Ascending aorta (tissue), 2 donors: ENCODE data around the gene STEAP3. TPM values are rescaled to one million over a fixed set of nuclear protein-coding genes. Genes with fewer than 3 reads are reported as not detected.

ENCODE experiments used
- DNase-seq, 2 donors: peaks; one replicate each; pipeline ENCODE4 v3.0.0-alpha.2; 2019; ENCODE audit warnings: low spot score in 2 of 2
- H3K27ac ChIP-seq, 2 donors: fragments of 200-600 bp; sonication (generic); one replicate each; pipeline ENCODE4 v1.5.1; 2016 to 2017; ENCODE audit warnings: mild to moderate bottlenecking in 1 of 2
- H3K27me3 ChIP-seq: fragments of 200-600 bp; sonication (generic); one replicate; pipeline ENCODE4 v1.5.1; 2017
- H3K36me3 ChIP-seq, 2 donors: fragments of 200-600 bp; sonication (generic); one replicate each; pipeline ENCODE4 v1.5.1; 2016
- H3K4me1 ChIP-seq, 2 donors: fragments of 200-600 bp; sonication (generic); one replicate each; pipeline ENCODE4 v1.5.1; 2016 to 2017; ENCODE audit warnings: mild to moderate bottlenecking in 1 of 2
- H3K4me3 ChIP-seq, 2 donors: fragments of 200-600 bp; sonication (generic); one replicate each; pipeline ENCODE4 v1.5.1; 2016 to 2017; ENCODE audit warnings: mild to moderate bottlenecking in 1 of 2
- H3K9me3 ChIP-seq, 2 donors: fragments of 200-600 bp; sonication (generic); one replicate each; pipeline ENCODE4 v1.5.1; 2016
- CTCF ChIP-seq, 3 experiments: fragments of 200-600 bp in 2 of 3; fragments of 450-650 bp in 1 of 3; sonication (generic) in 2 of 3; IDR thresholded peaks; one replicate each; pipeline ENCODE4 v1.5.1; 2016 to 2019; ENCODE audit warnings: antibody characterized with exemption in 3 of 3, mild to moderate bottlenecking in 1 of 3, moderate library complexity in 1 of 3
- intact Hi-C: fragments of 100-400 bp; cut with DNase I; formaldehyde crosslinking; loops from one replicate; pipeline ENCODE4 v1.15.1; 2023
- total RNA-seq: library from RNA; depleted of rRNA; stranded (reverse); fragments of >200 nt; gene quantifications from one replicate; pipeline ENCODE4 v1.1.0, GENCODE V29; 2016

The STEAP3 gene
- total RNA-seq, 1 donor from 2014 or later: 34.5 TPM

- Histone ChIP-seq H3K9me3 (no peaks in the 10 kb centered on the region), H3K36me3 (no peaks in the 10 kb centered on the region), H3K4me1 (peaks cover 0 to 8% of the 10 kb centered on the region in 2 donors), H3K4me3 (no peak overlapping the region), H3K27ac (no peak overlapping the region), H3K27me3 (no peaks in the 10 kb centered on the region)
- intact Hi-C loops: no loop called here
- DNase-seq: no peak
- TF ChIP-seq CTCF (IDR thresholded peaks at IDR 0.05): no peak
Measured at GRCh38 chr2:119218478-119219064, 5.1 kb upstream of the STEAP3 start.

- intact Hi-C loops: loop anchor here (5.0 to 10.0 kb wide), 2 partner anchors 147 to 265 kb away; partner anchors contain the start of genes C2orf76 and DBI
Measured at GRCh38 chr2:119219873-119220272, 3.8 kb upstream of the STEAP3 start.

GRCh38 chr2:119220720-119221301 is 2.8 kb upstream of the STEAP3 start:
- Histone ChIP-seq H3K4me1 (peaks cover 0 to 18% of the 10 kb centered on the region in 2 donors), H3K27ac (no peak overlapping the region), H3K9me3 (no peaks in the 10 kb centered on the region), H3K36me3 (no peaks in the 10 kb centered on the region), H3K27me3 (no peaks in the 10 kb centered on the region), H3K4me3 (no peak overlapping the region)
- TF ChIP-seq CTCF (IDR thresholded peaks at IDR 0.05): no peak
- DNase-seq: no peak
- intact Hi-C loops: loop anchor here (5.0 to 10.0 kb wide), 2 partner anchors 146 to 264 kb away; partner anchors contain the start of genes C2orf76 and DBI

More at GRCh38 chr2:119219873-119220272, 3.8 kb upstream of the STEAP3 start:
- Histone ChIP-seq H3K27me3 (no peaks in the 10 kb centered on the region), H3K27ac (no peak overlapping the region), H3K4me1 (peaks cover 0 to 18% of the 10 kb centered on the region in 2 donors), H3K4me3 (no peak overlapping the region), H3K9me3 (no peaks in the 10 kb centered on the region), H3K36me3 (no peaks in the 10 kb centered on the region)
- no peak for DNase-seq
- no peak for TF ChIP-seq CTCF (IDR thresholded peaks at IDR 0.05)

GRCh38 chr2:119221609-119222008 is 2.0 kb upstream of the STEAP3 start:
- intact Hi-C loops: loop anchor here (5.0 to 10.0 kb wide), 2 partner anchors 146 to 263 kb away; partner anchors contain the start of genes C2orf76 and DBI
- DNase-seq: no peak
- Histone ChIP-seq H3K9me3 (no peaks in the 10 kb centered on the region), H3K4me3 (no peak overlapping the region), H3K36me3 (no peaks in the 10 kb centered on the region), H3K27ac (no peak overlapping the region), H3K4me1 (peaks cover 0 to 18% of the 10 kb centered on the region in 2 donors), H3K27me3 (no peaks in the 10 kb centered on the region)
- no peak for TF ChIP-seq CTCF (IDR thresholded peaks at IDR 0.05)

- no peak for TF ChIP-seq CTCF (IDR thresholded peaks at IDR 0.05)
- Histone ChIP-seq H3K4me1 (peaks cover 0 to 18% of the 10 kb centered on the region in 2 donors), H3K9me3 (no peaks in the 10 kb centered on the region), H3K4me3 (no peak overlapping the region), H3K27ac (no peak overlapping the region), H3K27me3 (no peaks in the 10 kb centered on the region), H3K36me3 (no peaks in the 10 kb centered on the region)
- DNase-seq: no peak
- intact Hi-C loops: loop anchor here (5.0 to 10.0 kb wide), 2 partner anchors 145 to 263 kb away; partner anchors contain the start of genes C2orf76 and DBI
Measured at GRCh38 chr2:119222213-119222612, 1.4 kb upstream of the STEAP3 start.
